ENCODE results near the gene ARSA.

GRCh38 chr22:50656122-50657070, 28.4 kb upstream of the ARSA start:
- TF ChIP-seq EZH2 (IDR thresholded peaks at IDR 0.05; ENCODE audit: borderline replicate concordance, low read depth, low read length, severe bottlenecking) = no peak
- TF ChIP-seq, protein P1, sequence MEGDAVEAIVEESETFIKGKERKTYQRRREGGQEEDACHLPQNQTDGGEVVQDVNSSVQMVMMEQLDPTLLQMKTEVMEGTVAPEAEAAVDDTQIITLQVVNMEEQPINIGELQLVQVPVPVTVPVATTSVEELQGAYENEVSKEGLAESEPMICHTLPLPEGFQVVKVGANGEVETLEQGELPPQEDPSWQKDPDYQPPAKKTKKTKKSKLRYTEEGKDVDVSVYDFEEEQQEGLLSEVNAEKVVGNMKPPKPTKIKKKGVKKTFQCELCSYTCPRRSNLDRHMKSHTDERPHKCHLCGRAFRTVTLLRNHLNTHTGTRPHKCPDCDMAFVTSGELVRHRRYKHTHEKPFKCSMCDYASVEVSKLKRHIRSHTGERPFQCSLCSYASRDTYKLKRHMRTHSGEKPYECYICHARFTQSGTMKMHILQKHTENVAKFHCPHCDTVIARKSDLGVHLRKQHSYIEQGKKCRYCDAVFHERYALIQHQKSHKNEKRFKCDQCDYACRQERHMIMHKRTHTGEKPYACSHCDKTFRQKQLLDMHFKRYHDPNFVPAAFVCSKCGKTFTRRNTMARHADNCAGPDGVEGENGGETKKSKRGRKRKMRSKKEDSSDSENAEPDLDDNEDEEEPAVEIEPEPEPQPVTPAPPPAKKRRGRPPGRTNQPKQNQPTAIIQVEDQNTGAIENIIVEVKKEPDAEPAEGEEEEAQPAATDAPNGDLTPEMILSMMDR (IDR thresholded peaks at IDR 0.05; ENCODE audit: extremely low read depth in 1 of 2, insufficient read depth in 1 of 2, low read depth in 1 of 2, low read length in 2 of 2) = no peak
